ENCODE data around the gene ACTR6.
"Not testable (repeated sequence)": the region's sequence is repeated elsewhere in the genome, so short reads cannot be mapped to it uniquely, and the experiment has no call there.

ACTR6 gene

GRCh38 chr12:100185361-100185894 is 15.2 kb upstream of the ACTR6 start:
- no peak for DNase-seq

GRCh38 chr12:100186071-100186470 is 14.5 kb upstream of the ACTR6 start:
- DNase-seq: no peak

- no peak for DNase-seq
Observed at GRCh38 chr12:100187068-100187467, 13.5 kb upstream of the ACTR6 start.

- DNase-seq: no peak
Observed at GRCh38 chr12:100187857-100188519, 12.6 kb upstream of the ACTR6 start.

DNA sequence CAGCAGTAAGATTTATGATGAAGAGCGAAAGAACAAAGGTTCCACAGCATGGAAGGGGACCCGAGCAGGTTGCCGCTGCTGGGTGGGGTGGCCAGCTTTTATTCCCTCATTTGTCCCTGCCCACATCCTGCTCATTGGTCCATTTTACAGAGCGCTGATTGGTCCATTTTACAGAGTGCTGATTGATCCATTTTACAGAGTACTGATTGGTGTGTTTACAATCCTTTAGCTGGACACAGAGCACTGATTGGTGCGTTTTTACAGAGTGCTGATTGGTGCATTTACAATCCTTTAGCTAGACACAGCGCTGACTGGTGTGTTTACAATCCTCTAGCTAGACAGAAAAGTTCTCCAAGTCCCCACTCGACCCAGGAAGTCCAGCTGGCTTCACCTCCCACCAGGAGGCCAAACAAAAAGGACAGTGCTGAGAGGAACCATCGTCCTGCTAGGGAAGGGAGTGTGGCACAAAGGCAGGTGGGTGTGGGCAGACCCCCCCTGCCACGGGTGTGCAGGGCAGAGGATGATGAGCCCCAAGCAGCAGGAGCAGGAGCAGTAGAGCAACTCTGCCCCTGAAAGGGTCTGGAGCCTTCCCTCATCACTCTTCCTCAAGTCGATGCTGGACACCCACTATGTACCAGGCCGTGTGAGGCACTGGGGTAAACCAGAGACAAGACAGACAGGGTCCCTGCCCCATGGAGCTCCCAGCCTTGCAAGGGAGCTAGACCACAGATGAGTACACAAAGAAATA is 11.6 kb upstream of the ACTR6 start:
- not testable (repeated sequence) for DNase-seq

DNA sequence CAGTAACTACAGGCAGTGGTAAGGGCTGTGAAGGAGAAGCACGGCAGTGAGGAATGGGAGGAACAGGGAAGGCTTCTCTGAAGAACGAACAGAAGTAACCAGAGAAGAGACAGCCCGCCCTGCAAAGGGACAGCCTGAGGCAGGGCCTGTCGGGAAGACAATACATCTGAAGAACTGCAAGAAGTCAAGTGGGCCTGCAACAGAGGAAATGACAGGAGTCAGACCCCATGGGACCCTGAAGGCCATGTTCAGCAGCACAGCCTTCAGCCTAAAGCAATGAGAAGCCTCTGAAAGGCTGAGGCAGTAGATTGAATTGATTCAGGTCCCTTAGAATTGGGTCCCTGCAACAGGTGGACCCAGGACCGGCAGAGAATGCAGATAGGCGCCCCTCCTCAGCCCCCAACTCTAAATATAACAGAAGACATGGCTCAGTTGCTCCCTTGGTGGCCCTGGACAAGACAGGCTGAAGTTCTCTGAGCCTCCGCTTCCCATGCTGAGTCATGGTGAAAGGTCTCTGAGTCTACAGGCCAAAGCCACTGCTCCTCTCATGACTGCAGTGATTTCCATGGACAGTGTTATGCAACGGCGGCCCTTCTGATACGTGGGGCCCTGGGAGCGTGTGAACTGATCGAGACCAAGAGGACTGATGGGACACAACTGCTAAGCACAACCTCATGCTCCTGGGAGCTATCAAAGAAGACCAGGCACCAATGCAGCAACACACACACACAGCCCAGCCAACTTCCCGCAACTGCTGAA is 10.8 kb upstream of the ACTR6 start:
- no peak for DNase-seq

DNA sequence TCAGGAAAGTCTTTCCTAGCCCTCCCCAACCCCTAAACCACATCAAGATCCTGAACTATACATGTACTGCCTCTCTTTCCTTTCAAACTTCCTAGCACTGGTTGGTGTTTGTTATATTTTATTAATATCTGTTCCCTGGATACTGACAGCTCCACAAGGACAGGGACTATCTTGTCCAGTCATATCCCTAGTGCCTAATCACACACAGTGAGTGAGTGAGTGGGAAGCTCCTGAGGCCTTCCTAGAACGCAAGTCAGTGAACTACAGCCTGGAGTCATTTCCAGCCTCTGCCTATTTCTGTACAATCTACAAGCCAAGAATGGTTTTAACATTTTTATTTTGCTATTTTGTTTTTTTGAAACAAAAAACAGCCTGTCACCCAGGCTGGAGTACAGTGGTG is 7.5 kb upstream of the ACTR6 start:
- DNase-seq: no peak

GRCh38 chr12:100197486-100197885 is 3.1 kb upstream of the ACTR6 start:
- DNase-seq: no peak

- DNase-seq: no peak
Observed at GRCh38 chr12:100199023-100199346, 1.6 kb upstream of the ACTR6 start.

- DNase-seq: no peak
Observed at GRCh38 chr12:100199347-100200149, 1.1 kb upstream of the ACTR6 start.

DNA sequence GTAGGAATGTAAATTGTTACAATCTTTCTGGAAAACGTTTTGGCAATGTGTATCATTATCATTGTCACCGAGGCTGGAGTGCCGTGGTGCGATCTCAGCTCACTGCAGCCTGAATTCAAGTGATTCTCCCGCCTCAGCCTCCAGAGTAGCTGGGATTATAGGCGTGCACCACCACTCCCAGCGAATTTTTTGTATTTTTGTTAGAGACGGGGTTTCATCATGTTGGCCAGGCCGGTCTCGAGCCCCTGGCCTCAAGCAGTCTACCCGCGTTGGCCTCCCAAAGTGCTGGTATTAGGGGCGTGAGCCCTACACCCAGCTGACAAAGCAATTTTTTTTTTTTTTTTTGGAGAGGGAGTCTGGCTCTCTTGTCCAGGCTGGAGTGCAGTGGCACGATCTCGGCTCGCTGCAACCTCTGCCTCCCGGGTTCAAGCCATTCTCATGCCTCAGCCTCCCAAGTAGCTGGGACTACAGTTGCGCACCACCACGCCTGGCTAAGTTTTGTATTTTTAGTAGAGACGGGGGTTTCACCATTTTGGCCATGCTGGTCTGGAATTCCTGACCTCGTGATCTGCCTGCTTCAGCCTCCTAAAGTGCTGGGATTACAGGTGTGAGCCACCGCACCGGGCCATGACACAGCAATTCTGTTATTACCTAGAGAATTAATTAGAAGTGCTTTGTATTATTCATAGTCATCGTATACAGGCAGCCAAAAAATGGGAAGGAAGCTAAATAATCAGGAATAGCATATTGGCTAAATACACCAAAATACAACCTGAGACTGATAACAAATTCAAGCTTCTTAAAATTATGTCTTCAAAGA is 1.2 kb downstream of the ACTR6 start:
- no peak for DNase-seq

DNA sequence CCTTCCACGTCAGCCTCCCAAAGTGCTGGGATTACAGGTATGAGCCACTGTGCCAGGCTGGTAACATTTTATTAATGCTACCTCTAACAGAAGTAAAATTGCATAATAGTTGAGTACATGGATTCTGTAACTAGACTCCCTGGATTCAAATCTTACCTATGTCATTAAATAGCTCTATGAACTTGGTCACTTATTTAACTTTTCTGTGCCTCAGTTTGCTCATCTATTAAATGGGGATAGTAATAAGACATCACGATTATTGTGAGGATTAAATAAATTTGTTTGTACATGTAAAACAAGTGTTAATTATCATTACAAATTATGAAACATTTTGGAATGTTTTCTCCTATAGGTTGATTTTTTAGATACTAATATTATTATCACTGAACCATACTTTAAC is 6.7 kb downstream of the ACTR6 start:
- DNase-seq: no peak

DNA sequence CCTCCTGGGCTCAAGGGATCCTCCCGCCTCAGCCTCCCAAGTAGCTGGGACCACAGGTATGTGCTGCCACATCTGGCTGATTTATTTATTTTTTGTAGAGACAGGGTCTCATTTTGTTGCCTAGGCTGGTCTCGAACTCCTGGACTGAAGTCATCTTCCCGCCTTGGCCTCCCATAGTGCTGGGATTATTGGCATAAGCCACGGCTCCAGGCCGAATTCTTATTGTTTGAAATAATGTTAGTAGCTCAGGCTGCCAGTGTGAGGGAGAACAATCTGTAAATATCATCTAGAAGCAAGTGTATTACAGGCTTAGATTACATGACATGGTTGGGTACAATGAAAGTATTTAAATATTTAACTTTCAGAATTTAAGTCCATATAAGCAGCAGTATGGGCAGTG is 8.2 kb downstream of the ACTR6 start:
- no peak for DNase-seq

- no peak for DNase-seq
Observed at GRCh38 chr12:100211698-100212097, 11.1 kb downstream of the ACTR6 start.

DNA sequence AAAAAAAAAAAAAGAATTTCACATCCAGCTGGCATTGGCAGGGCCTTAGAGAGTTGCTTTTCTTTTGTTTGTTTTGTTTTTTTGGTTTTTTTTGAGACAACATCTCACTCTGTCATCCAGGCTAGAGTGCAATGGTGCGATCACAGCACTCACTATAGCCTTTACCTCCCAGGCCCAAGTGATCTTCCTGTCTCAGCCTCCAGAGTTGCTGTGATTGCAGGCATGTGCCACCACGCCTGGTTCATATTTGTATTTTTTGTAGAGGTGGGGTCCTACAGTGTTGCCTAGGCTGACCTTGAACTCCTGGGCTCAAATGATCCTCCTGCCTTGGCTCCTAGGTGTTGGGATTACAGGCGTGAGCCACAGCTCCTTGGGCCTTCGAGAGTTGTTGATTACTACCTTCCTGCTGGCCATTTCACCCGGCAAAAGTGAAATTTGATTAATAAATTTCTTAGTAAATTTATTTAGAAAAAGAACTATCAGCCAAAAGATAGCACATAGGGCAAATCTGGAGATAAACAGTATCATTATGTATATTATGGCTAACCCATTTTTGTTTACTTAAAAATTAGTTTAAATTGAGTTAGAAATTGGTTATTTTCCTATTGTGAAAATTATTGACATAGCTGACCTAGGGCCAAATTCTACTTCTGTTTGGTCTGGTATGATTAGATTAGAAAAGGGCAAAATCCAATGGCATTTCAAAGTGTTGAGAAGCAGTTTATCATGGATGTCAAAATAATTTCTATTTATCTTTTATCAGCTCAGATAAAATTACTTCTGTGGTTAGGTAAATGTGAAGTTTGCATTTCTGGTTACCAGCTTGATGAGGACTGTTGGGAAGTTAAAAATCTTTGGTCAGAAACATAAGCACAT is 12.6 kb downstream of the ACTR6 start:
- DNase-seq: no peak

GRCh38 chr12:100214518-100214917 is 13.9 kb downstream of the ACTR6 start:
- DNase-seq: no peak

- no peak for DNase-seq
Observed at GRCh38 chr12:100215209-100215608, 14.6 kb downstream of the ACTR6 start.

- no peak for DNase-seq
Observed at GRCh38 chr12:100216337-100216736, 15.7 kb downstream of the ACTR6 start.

DNA sequence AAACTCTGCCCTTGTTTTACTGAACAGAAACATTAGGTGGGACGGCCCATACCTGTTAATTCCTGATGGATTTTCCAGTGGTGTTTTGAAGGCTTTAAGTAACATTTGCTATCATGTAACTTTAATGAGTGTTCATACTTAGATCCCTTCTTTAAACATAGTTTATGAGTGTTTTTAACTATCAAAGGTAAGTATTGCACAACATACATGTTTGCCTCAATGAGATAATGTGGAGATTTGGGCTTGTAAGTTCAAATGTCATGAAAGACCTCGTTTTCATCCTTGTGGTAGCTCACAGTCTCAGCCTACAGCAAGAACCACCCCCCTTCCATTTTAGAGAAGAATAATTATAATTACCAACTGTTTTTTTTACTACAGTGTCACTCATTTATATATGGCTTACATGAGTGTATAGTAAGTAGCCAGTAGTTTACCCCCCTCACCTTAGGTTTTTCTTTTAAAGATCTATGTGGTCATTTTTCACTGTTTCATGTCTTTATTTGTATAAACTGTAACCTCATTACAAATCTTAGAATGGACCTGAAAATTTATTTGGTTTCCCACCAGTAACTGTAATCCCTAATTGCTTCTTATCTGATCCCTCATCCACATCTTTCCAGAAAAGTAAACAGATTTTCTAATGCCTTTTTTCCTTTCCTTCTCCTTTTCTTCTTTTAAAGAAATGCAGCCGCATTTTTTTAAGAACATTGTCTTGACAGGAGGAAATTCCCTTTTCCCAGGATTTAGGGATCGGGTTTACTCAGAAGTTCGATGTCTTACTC is 18.9 kb downstream of the ACTR6 start:
- no peak for DNase-seq

- no peak for DNase-seq
Observed at GRCh38 chr12:100221523-100221922, 20.9 kb downstream of the ACTR6 start.

Measured in fibroblast of skin of right quadriceps (primary cell).